Central memory CD8-positive, alpha-beta T cell (primary cell): Measurements from ENCODE around the gene FRA10AC1.
"Not testable (repeated sequence)": the region's sequence is repeated elsewhere in the genome, so short reads cannot be mapped to it uniquely, and the experiment has no call there.

ENCODE experiments used
- ATAC-seq: fragments of 150-1000 bp; cut with Tn5 transposase; replicated peaks from 2 replicates; pipeline ENCODE4 v1.10.0; 2022; ENCODE audit warnings: mild to moderate bottlenecking, moderate FRiP score, moderate number of reproducible peaks; ENCODE audit not compliant: poor library complexity, severe bottlenecking; ENCODE audit errors: extremely low read depth
- DNase-seq, 2 donors: peaks; one replicate each; pipeline ENCODE4 v3.0.0; 2021; ENCODE audit warnings: low spot score in 2 of 2
- H3K27ac Mint-ChIP-seq: one replicate; pipeline ENCODE4 v1.8.0; 2022; ENCODE audit warnings: low read depth, mild to moderate bottlenecking, moderate library complexity, mixed read lengths
- H3K27me3 Mint-ChIP-seq: one replicate; pipeline ENCODE4 v1.8.0; 2022; ENCODE audit warnings: mixed read lengths
- H3K36me3 Mint-ChIP-seq: one replicate; pipeline ENCODE4 v1.8.0; 2022; ENCODE audit warnings: mild to moderate bottlenecking, moderate library complexity, mixed read lengths; ENCODE audit not compliant: insufficient read depth
- H3K4me1 Mint-ChIP-seq: one replicate; pipeline ENCODE4 v1.8.0; 2022; ENCODE audit warnings: mixed read lengths
- H3K4me3 Mint-ChIP-seq: one replicate; pipeline ENCODE4 v1.8.0; 2022; ENCODE audit warnings: mild to moderate bottlenecking, moderate library complexity, mixed read lengths
- H3K9me3 Mint-ChIP-seq: one replicate; pipeline ENCODE4 v1.8.0; 2022; ENCODE audit warnings: mixed read lengths

FRA10AC1 gene

GRCh38 chr10:93718937-93719725, 16.7 kb upstream of the FRA10AC1 start:
- H3K27me3 Mint-ChIP-seq, result peaks cover 39% of the 10 kb centered on the region
- ATAC-seq (no peak), DNase-seq (no peak)
- H3K9me3 Mint-ChIP-seq, result no peaks in the 10 kb centered on the region
- no peaks in the 10 kb centered on the region for H3K4me1 Mint-ChIP-seq
- H3K4me3 Mint-ChIP-seq, result no peak overlapping the region
- no peak overlapping the region for H3K27ac Mint-ChIP-seq
- H3K36me3 Mint-ChIP-seq, result no peaks in the 10 kb centered on the region

- peaks cover 27% of the 10 kb centered on the region for H3K27me3 Mint-ChIP-seq
- no peaks in the 10 kb centered on the region for H3K9me3 Mint-ChIP-seq
- H3K4me1 Mint-ChIP-seq, result no peaks in the 10 kb centered on the region
- ATAC-seq (no peak), DNase-seq (no peak)
- H3K27ac Mint-ChIP-seq, result no peak overlapping the region
- no peak overlapping the region for H3K4me3 Mint-ChIP-seq
- H3K36me3 Mint-ChIP-seq, result no peaks in the 10 kb centered on the region
These were observed 14.4 kb upstream of the FRA10AC1 start for GRCh38 chr10:93716766-93717165.

GRCh38 chr10:93715345-93715744, 13.0 kb upstream of the FRA10AC1 start:
- no peak overlapping the region for H3K4me3 Mint-ChIP-seq
- no peaks in the 10 kb centered on the region for H3K36me3 Mint-ChIP-seq
- no peak overlapping the region for H3K27ac Mint-ChIP-seq
- H3K4me1 Mint-ChIP-seq, result no peaks in the 10 kb centered on the region
- H3K27me3 Mint-ChIP-seq, result peaks cover 16% of the 10 kb centered on the region
- no peak for ATAC-seq
- DNase-seq, result no peak
- no peaks in the 10 kb centered on the region for H3K9me3 Mint-ChIP-seq

GRCh38 chr10:93712593-93712992, 10.2 kb upstream of the FRA10AC1 start:
- no peaks in the 10 kb centered on the region for H3K9me3 Mint-ChIP-seq
- ATAC-seq, result no peak
- H3K4me3 Mint-ChIP-seq, result no peak overlapping the region
- H3K4me1 Mint-ChIP-seq, result no peaks in the 10 kb centered on the region
- no peaks in the 10 kb centered on the region for H3K27me3 Mint-ChIP-seq
- H3K27ac Mint-ChIP-seq, result no peak overlapping the region
- H3K36me3 Mint-ChIP-seq, result no peaks in the 10 kb centered on the region
- DNase-seq, result no peak

DNA sequence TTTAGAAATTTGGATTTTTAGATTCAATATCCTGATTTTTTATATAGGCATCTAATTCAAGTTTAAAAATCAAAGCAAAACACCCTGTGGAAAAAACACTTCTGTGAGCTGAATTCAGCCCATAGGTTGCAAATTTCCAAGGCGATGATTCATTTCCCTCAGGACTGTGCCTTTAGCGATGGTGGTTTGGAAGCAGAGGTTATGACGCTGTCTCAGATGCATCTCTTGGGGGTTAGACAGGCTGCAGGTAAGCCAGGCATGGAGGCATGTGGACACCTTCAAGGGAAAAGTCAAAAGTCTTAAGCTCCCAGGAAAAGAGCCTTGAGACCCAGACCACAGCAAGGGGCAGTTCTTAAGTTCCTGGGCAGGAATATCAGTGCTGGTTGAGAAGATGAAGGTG, 9.5 kb upstream of the FRA10AC1 start:
- Mint-ChIP-seq H3K36me3 (no peaks in the 10 kb centered on the region), H3K27me3 (no peaks in the 10 kb centered on the region), H3K4me1 (no peaks in the 10 kb centered on the region), H3K27ac (no peak overlapping the region), H3K4me3 (no peak overlapping the region), H3K9me3 (no peaks in the 10 kb centered on the region)
- ATAC-seq (no peak), DNase-seq (no peak)

DNA sequence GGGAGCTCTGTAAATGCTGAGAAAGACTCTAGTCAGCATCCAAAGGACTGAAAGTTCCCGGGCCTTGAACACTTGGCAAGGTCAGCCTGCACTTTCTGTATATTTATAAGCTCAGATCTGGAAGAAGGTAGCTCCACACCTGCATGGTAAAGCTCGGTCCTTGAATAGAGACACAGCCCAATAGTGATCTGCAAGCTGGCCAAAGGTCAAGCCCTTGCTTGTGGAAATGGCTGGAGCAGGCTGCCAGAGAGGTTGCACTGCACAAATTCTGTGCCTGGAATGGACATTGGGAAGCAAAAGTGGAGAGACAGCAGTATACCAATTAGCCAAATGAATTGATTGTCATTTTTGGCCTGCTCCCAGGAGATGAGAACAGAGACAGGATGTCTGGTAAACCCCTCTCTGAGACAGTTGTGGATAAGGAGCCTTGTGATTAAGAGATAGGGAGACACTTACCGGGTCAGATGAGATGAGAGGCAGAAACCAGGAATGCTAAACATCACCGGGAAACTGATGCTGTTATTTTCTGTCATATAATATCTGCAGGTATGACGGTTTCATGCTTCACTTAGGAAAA, 8.0 kb upstream of the FRA10AC1 start:
- Mint-ChIP-seq H3K4me1 (no peaks in the 10 kb centered on the region), H3K9me3 (no peaks in the 10 kb centered on the region), H3K27ac (no peak overlapping the region), H3K4me3 (no peak overlapping the region), H3K27me3 (no peaks in the 10 kb centered on the region), H3K36me3 (no peaks in the 10 kb centered on the region)
- no peak for ATAC-seq
- no peak for DNase-seq

- no peaks in the 10 kb centered on the region for H3K4me1 Mint-ChIP-seq
- H3K9me3 Mint-ChIP-seq, result no peaks in the 10 kb centered on the region
- no peak for ATAC-seq
- no peaks in the 10 kb centered on the region for H3K27me3 Mint-ChIP-seq
- no peak overlapping the region for H3K4me3 Mint-ChIP-seq
- no peak for DNase-seq
- no peak overlapping the region for H3K27ac Mint-ChIP-seq
- no peaks in the 10 kb centered on the region for H3K36me3 Mint-ChIP-seq
These were observed 5.2 kb upstream of the FRA10AC1 start for GRCh38 chr10:93707623-93708022.

- no peak for DNase-seq
- Mint-ChIP-seq H3K36me3 (peaks cover 10% of the 10 kb centered on the region), H3K4me3 (no peak overlapping the region), H3K9me3 (no peaks in the 10 kb centered on the region), H3K4me1 (no peaks in the 10 kb centered on the region), H3K27ac (no peak overlapping the region), H3K27me3 (no peaks in the 10 kb centered on the region)
- ATAC-seq, result no peak
These were observed 2.1 kb upstream of the FRA10AC1 start for GRCh38 chr10:93704451-93704850.

- DNase-seq (no peak), ATAC-seq (no peak)
- Mint-ChIP-seq H3K4me3 (no peak overlapping the region), H3K4me1 (no peaks in the 10 kb centered on the region), H3K27ac (no peak overlapping the region), H3K27me3 (no peaks in the 10 kb centered on the region), H3K36me3 (peaks cover 11% of the 10 kb centered on the region), H3K9me3 (no peaks in the 10 kb centered on the region)
These were observed 1.4 kb upstream of the FRA10AC1 start for GRCh38 chr10:93703841-93704240.

DNA sequence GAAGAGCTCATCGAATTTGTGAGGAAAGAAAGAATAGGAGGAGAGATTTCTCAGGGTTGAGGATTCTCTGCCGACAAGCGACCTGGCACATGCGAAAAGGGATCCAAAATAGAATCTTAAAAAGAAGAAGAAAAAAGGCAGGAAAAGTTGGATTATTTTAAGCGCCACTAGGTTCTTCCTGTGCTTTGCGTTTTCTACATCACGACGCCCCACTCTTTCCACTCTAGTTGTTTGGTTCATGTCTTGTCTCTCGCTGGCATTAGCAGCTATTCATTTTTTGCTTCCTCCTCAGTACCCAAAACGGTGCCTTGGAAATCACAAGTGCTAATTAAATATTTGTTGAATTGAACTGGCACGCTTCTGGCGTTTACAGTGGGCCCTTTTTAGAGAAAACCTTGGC, 674 bp upstream of the FRA10AC1 start:
- H3K36me3 Mint-ChIP-seq, result peaks cover 11% of the 10 kb centered on the region
- H3K4me1 Mint-ChIP-seq, result no peaks in the 10 kb centered on the region
- H3K4me3 Mint-ChIP-seq, result no peak overlapping the region
- H3K9me3 Mint-ChIP-seq, result no peaks in the 10 kb centered on the region
- H3K27ac Mint-ChIP-seq, result no peak overlapping the region
- no peaks in the 10 kb centered on the region for H3K27me3 Mint-ChIP-seq
- no peak for DNase-seq
- ATAC-seq, result no peak

DNA sequence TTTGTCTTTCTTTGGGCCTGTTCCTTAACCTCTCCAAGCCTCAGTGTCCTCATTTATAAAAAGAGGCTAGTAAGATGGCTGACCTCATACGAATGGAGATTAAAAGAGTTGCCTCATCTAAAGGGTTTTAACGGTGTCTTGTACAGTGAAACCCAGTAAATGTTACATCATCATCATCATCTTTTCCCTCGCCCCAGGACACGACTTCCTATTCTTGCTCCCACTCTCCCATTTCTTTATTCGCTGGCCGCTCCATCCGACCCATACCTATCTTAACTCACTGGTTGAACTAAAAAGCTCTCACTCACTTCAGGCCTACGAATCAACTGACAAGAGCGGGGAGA, 554 bp downstream of the FRA10AC1 start:
- Mint-ChIP-seq H3K27me3 (no peaks in the 10 kb centered on the region), H3K4me1 (peaks cover 6% of the 10 kb centered on the region), H3K4me3 (no peak overlapping the region), H3K9me3 (no peaks in the 10 kb centered on the region), H3K36me3 (peaks cover 11% of the 10 kb centered on the region), H3K27ac (no peak overlapping the region)
- DNase-seq (no peak), ATAC-seq (peak; percentile 10)

GRCh38 chr10:93697207-93697606, 5.2 kb downstream of the FRA10AC1 start:
- Mint-ChIP-seq H3K4me1 (peaks cover 13% of the 10 kb centered on the region), H3K27ac (peak overlapping the region; percentile 39), H3K27me3 (no peaks in the 10 kb centered on the region), H3K36me3 (peaks cover 41% of the 10 kb centered on the region), H3K4me3 (no peak overlapping the region), H3K9me3 (no peaks in the 10 kb centered on the region)
- DNase-seq (no peak), ATAC-seq (no peak)

DNA sequence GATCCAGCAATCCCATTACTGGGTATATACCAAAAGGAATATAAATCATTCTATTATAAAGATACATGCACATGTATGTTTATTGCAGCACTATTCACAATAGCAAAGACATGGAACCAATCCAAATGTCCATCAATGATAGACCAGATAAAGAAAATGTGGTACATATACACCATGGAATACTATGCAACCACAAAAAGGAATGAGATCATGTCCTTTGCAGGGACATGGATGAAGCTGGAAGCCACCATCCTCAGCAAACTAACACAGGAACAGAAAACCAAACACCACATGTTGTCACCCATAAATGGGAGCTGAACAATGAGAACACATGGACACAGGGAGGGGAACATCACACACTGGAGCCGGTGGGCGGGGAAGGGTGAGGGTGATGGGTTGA, 5.8 kb downstream of the FRA10AC1 start:
- not testable (repeated sequence) for ATAC-seq, H3K9me3 Mint-ChIP-seq, H3K27me3 Mint-ChIP-seq, DNase-seq, H3K4me3 Mint-ChIP-seq
- Mint-ChIP-seq H3K36me3 (peaks cover 43% of the 10 kb centered on the region), H3K27ac (peak overlapping the region; percentile 39), H3K4me1 (peaks cover 13% of the 10 kb centered on the region)
